Myometrial cell (primary cell): ENCODE results near the gene SENP8. TPM values are rescaled to one million over a fixed set of nuclear protein-coding genes. Genes with fewer than 3 reads are reported as not detected.

Source experiments
- total RNA-seq: library from RNA; depleted of rRNA; stranded (reverse); fragments of >200 nt; gene quantifications from 2 replicates; pipeline ENCODE4 v1.2.3, GENCODE V29; 2015

SENP8 gene
- 1.4 and 3.5 TPM in 2 replicates for total RNA-seq

DNA sequence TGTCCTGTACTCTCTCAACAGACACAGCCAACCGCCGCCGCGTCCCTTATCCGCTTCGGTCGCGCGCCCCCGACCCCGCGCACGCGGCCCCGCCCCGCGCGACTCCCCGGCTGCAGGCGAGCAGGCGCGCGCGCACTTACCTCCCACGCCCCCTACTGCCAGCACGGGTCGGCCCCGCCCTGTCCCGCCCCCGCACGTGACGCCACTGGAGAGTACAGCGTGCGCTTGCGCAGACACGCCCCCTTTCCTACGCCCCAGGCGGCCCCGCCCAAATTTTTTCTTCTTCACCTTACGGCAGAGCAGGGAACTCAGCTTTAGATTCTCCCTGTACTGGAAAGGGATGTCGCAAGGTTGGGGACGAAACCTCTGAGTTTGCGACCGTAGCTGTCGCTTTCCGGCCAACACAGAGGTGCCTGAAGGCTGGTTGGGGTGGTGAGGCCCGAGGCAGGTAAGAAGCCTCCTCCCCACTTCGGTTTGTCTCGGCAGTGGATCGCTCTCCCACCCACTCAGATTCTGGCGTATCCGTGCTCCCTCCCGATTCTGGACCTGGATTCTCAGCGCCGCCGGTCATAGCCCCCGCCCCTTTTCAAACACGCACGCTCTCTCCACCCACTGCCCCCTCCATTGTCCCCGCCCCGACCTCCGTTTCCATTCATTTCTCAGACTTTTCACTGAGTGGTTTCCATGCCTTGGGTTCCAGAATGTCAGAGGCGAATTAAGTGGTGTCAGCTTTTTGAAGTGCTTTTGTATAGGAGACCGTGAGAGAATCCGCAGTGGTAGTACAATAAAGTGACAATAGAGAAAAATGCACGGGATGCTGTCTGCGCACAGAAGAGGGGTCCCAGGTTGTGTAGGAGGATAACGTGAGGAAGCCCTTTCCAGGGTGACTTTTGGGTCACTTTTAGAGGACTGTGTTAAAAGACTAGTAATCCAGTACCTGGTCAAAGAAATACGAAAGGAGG is at the start of gene SENP8, which contains the start of gene MYO9A:
TSS of gene SENP8 (plus strand) at position 387 of the 962 bp plus-strand sequence. CDS start 21,221 bp downstream, outside the sequence.
TSS of gene MYO9A (minus strand) at position 134 of the 962 bp plus-strand sequence. CDS start 71,587 bp downstream, outside the sequence.

Other genes starting within 250 kb of the SENP8 start
- 15.3 and 17.4 TPM in 2 replicates for gene MYO9A, start 253 bp upstream of the SENP8 start, total RNA-seq
- 0.18 TPM in 1 of 2 replicates, not detected in the other for gene GRAMD2A, start 79.4 kb downstream of the SENP8 start, total RNA-seq
- gene PKM, start 112.8 kb downstream of the SENP8 start, total RNA-seq: 2,541 and 2,790 TPM in 2 replicates
- 22.5 and 25.9 TPM in 2 replicates for gene PARP6, start 154.2 kb downstream of the SENP8 start, total RNA-seq
- not detected in 2 replicates for gene CELF6, start 201.8 kb downstream of the SENP8 start, total RNA-seq